ENCODE results near the gene FLAD1. TPM values are rescaled to one million over a fixed set of nuclear protein-coding genes. Genes with fewer than 3 reads are reported as not detected.

The FLAD1 gene
- total RNA-seq, 1 experiment from 2014 or later, result 75.1 TPM

GRCh38 chr1:154940213-154940560, 43.0 kb upstream of the FLAD1 start:
- DNase-seq, result no peak
- TF ChIP-seq CTCF (IDR thresholded peaks at IDR 0.05; ENCODE audit: unreplicated experiment), result no peak
- H3K27ac Mint-ChIP-seq (ENCODE audit: unreplicated experiment), result no peak overlapping the region
- H3K36me3 Mint-ChIP-seq (ENCODE audit: insufficient read depth, unreplicated experiment), result peaks cover 22% of the 10 kb centered on the region
- no peaks in the 10 kb centered on the region for H3K9me3 Mint-ChIP-seq (ENCODE audit: low read depth, unreplicated experiment)
- CTCF ChIA-PET, result interaction anchor here (0.5 kb wide), 1 partner anchor 104 kb away, joined by 3 read pairs; no protein-coding TSS in a partner anchor
- H3K27me3 Mint-ChIP-seq (ENCODE audit: unreplicated experiment), result no peaks in the 10 kb centered on the region
- H3K4me3 Mint-ChIP-seq (ENCODE audit: low read depth, unreplicated experiment), result no peak overlapping the region
- no TSS peak for BruUV-seq (replicated peaks)
- H3K4me1 Mint-ChIP-seq (ENCODE audit: low read depth, unreplicated experiment), result peaks cover 49% of the 10 kb centered on the region
- intact Hi-C loops (cut with micrococcal nuclease; ENCODE audit: unreplicated experiment), result no loop called here

- no peak overlapping the region for H3K27ac Mint-ChIP-seq (ENCODE audit: unreplicated experiment)
- CTCF ChIA-PET, result interaction anchor here (0.5 to 0.6 kb wide), 2 partner anchors 33 to 104 kb away, joined by 3 to 6 read pairs; no protein-coding TSS in a partner anchor
- no peak for DNase-seq
- TF ChIP-seq CTCF (IDR thresholded peaks at IDR 0.05; ENCODE audit: unreplicated experiment), result no peak
- H3K27me3 Mint-ChIP-seq (ENCODE audit: unreplicated experiment), result no peaks in the 10 kb centered on the region
- no peaks in the 10 kb centered on the region for H3K9me3 Mint-ChIP-seq (ENCODE audit: low read depth, unreplicated experiment)
- intact Hi-C loops (cut with micrococcal nuclease; ENCODE audit: unreplicated experiment), result no loop called here
- BruUV-seq (replicated peaks), result no TSS peak
- H3K36me3 Mint-ChIP-seq (ENCODE audit: insufficient read depth, unreplicated experiment), result peaks cover 21% of the 10 kb centered on the region
- peaks cover 49% of the 10 kb centered on the region for H3K4me1 Mint-ChIP-seq (ENCODE audit: low read depth, unreplicated experiment)
- no peak overlapping the region for H3K4me3 Mint-ChIP-seq (ENCODE audit: low read depth, unreplicated experiment)
Measured at GRCh38 chr1:154940651-154941194, 42.4 kb upstream of the FLAD1 start.

GRCh38 chr1:154941333-154942013, 41.7 kb upstream of the FLAD1 start:
- DNase-seq, result no peak
- Mint-ChIP-seq H3K36me3 (ENCODE audit: insufficient read depth, unreplicated experiment) (peaks cover 14% of the 10 kb centered on the region), H3K9me3 (ENCODE audit: low read depth, unreplicated experiment) (no peaks in the 10 kb centered on the region), H3K4me3 (ENCODE audit: low read depth, unreplicated experiment) (no peak overlapping the region), H3K27ac (ENCODE audit: unreplicated experiment) (no peak overlapping the region), H3K27me3 (ENCODE audit: unreplicated experiment) (no peaks in the 10 kb centered on the region), H3K4me1 (ENCODE audit: low read depth, unreplicated experiment) (peaks cover 44% of the 10 kb centered on the region)
- intact Hi-C loops (cut with micrococcal nuclease; ENCODE audit: unreplicated experiment), result no loop called here
- CTCF ChIA-PET, result interaction anchor here (0.6 kb wide), 2 partner anchors 25 to 32 kb away, joined by 3 to 6 read pairs; no protein-coding TSS in a partner anchor
- no peak for TF ChIP-seq CTCF (IDR thresholded peaks at IDR 0.05; ENCODE audit: unreplicated experiment)
- no TSS peak for BruUV-seq (replicated peaks)

- H3K36me3 Mint-ChIP-seq (ENCODE audit: insufficient read depth, unreplicated experiment), result peaks cover 12% of the 10 kb centered on the region
- BruUV-seq (replicated peaks), result no TSS peak
- CTCF ChIA-PET, result interaction anchor here (1.0 to 1.5 kb wide), 5 partner anchors 8 to 274 kb away, joined by 3 to 6 read pairs (median 4); partner anchors contain the start of genes PBXIP1 and PMVK
Measured at GRCh38 chr1:154943649-154944400, 39.3 kb upstream of the FLAD1 start.

More at GRCh38 chr1:154943649-154944400, 39.3 kb upstream of the FLAD1 start:
- no peak overlapping the region for H3K4me3 Mint-ChIP-seq (ENCODE audit: low read depth, unreplicated experiment)
- DNase-seq, result peak; percentile 58
- no peak overlapping the region for H3K27ac Mint-ChIP-seq (ENCODE audit: unreplicated experiment)
- TF ChIP-seq CTCF (IDR thresholded peaks at IDR 0.05; ENCODE audit: unreplicated experiment), result peak; percentile 91
- intact Hi-C loops (cut with micrococcal nuclease; ENCODE audit: unreplicated experiment), result no loop called here
- H3K4me1 Mint-ChIP-seq (ENCODE audit: low read depth, unreplicated experiment), result peaks cover 23% of the 10 kb centered on the region
- H3K27me3 Mint-ChIP-seq (ENCODE audit: unreplicated experiment), result no peaks in the 10 kb centered on the region
- no peaks in the 10 kb centered on the region for H3K9me3 Mint-ChIP-seq (ENCODE audit: low read depth, unreplicated experiment)
